DOHH2 (cell line): ENCODE results near the gene EFNA5.

Experiments used
- EZH2phosphoT487 ChIP-seq: fragments of 200-600 bp; sonication (generic); IDR thresholded peaks from 2 replicates; pipeline ENCODE4 v1.6.1; 2017; ENCODE audit warnings: borderline replicate concordance, mild to moderate bottlenecking, antibody characterized with exemption, low read length, moderate library complexity, mixed read lengths
- TF ChIP-seq, protein P1 (sequence below): fragments of 200-600 bp; sonication (generic); IDR thresholded peaks from one replicate; pipeline ENCODE4 v1.5.1; 2014; ENCODE audit warnings: antibody characterized with exemption, mild to moderate bottlenecking, low read depth, low read length; ENCODE audit not compliant: poor library complexity, severe bottlenecking

DNA sequence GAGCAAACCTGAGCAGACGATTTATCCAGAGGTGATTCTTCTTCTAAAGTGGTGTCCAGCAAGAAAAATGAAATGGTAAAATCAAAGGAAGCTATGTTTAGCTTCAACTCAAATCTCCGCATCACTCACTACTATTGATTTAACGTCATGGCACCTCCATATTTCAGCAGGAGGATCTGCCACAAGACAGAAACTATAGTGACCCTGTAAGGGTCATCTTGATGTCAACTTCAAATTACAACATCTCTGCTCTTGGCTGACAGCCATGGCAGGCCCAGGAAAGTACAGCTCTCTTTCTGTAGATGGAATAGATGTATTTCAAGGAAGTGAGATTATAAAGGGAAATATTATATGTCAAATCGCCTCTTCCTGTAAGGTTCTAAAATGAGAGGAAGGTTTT, 10.1 kb upstream of the EFNA5 start:
- TF ChIP-seq, protein P1, sequence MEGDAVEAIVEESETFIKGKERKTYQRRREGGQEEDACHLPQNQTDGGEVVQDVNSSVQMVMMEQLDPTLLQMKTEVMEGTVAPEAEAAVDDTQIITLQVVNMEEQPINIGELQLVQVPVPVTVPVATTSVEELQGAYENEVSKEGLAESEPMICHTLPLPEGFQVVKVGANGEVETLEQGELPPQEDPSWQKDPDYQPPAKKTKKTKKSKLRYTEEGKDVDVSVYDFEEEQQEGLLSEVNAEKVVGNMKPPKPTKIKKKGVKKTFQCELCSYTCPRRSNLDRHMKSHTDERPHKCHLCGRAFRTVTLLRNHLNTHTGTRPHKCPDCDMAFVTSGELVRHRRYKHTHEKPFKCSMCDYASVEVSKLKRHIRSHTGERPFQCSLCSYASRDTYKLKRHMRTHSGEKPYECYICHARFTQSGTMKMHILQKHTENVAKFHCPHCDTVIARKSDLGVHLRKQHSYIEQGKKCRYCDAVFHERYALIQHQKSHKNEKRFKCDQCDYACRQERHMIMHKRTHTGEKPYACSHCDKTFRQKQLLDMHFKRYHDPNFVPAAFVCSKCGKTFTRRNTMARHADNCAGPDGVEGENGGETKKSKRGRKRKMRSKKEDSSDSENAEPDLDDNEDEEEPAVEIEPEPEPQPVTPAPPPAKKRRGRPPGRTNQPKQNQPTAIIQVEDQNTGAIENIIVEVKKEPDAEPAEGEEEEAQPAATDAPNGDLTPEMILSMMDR, result no peak
- no peak for TF ChIP-seq EZH2phosphoT487
